HCT116 (cell line): Measurements from ENCODE around the gene ATP11B. TPM values are rescaled to one million over a fixed set of nuclear protein-coding genes. Genes with fewer than 3 reads are reported as not detected.
A peak's percentile ranks its signal among the peaks of the same experiment; 100 is the strongest.

Experiments
- ATAC-seq: fragments of 200-7000 bp; cut with Tn5 transposase; 2 replicates; pipeline ENCODE4 v1.9.1; 2020; ENCODE audit warnings: mild to moderate bottlenecking, moderate library complexity
- BruUV-seq: library from RNA; stranded (reverse); fragments of 400-500 nt; replicated peaks from 2 replicates; lab custom pipeline; 2021; lab: Mats Ljungman, UMichigan
- CTCF ChIA-PET: fragments of 300-600 bp; sonication (Branson Sonifier 250); formaldehyde crosslinking; loops from one replicate; lab custom pipeline; 2021; ENCODE audit warnings: antibody characterized with exemption; lab: Charles Lee
- POLR2A ChIA-PET: fragments of 300-600, 350-600 bp; sonication (Branson Sonifier 250); formaldehyde crosslinking; loops from one replicate; lab custom pipeline; 2021; ENCODE audit warnings: antibody characterized with exemption; lab: Charles Lee
- RAD21 ChIA-PET, 2 experiments: fragments of 300-600 bp; sonication (Branson Sonifier 250); formaldehyde crosslinking; loops; one replicate each; lab custom pipeline; 2023; ENCODE audit warnings: low total read pairs in 2 of 2; ENCODE audit not compliant: uncharacterized antibody in 2 of 2, unreplicated experiment in 2 of 2, low non-redundant PET in 1 of 2; lab: Charles Lee
- DNase-seq: peaks from one replicate; pipeline ENCODE4 v3.0.0-alpha.2; 2010; ENCODE audit warnings: low read depth, low spot score
- H2AFZ ChIP-seq: fragments of 200-600 bp; shearing (Covaris generic), sonication (generic); 2 replicates; pipeline ENCODE4 v1.6.1; 2017; ENCODE audit warnings: low read depth, mixed run types, mixed read lengths, antibody characterized with exemption, low read length; ENCODE audit not compliant: poor library complexity, severe bottlenecking
- H3K27ac ChIP-seq: 2 replicates; pipeline ENCODE4 v1.5.1; 2012; ENCODE audit warnings: low read depth, low read length
- H3K27me3 ChIP-seq: fragments of 200-600 bp; sonication (generic); 2 replicates; pipeline ENCODE4 v1.6.1; 2016; ENCODE audit warnings: mixed run types, low read length, mixed read lengths; ENCODE audit not compliant: insufficient read depth
- H3K36me3 ChIP-seq, 2 experiments: fragments of 200-500 bp in 1 of 2; fragments of 200-600 bp in 1 of 2; sonication (Bioruptor generic) in 1 of 2; sonication (generic) in 1 of 2; 2 replicates each; pipeline versions ENCODE4 v1.5.1 to v1.6.1; 2014 to 2016; ENCODE audit warnings: low read length in 2 of 2, inconsistent platforms in 1 of 2, mixed read lengths in 1 of 2, mixed run types in 1 of 2; ENCODE audit not compliant: insufficient read depth in 2 of 2, control insufficient read depth in 1 of 2
- H3K4me1 ChIP-seq, 2 experiments: fragments of 200-600 bp in 1 of 2; sonication (generic) in 1 of 2; 2 replicates each; pipeline versions ENCODE4 v1.5.1 to v1.6.1; 2012 to 2017; ENCODE audit warnings: low read length in 2 of 2, inconsistent platforms in 1 of 2, mild to moderate bottlenecking in 1 of 2, mixed read lengths in 1 of 2, mixed run types in 1 of 2, moderate library complexity in 1 of 2; ENCODE audit not compliant: insufficient read depth in 2 of 2, control insufficient read depth in 1 of 2
- H3K4me2 ChIP-seq: fragments of 200-600 bp; sonication (generic); 2 replicates; pipeline ENCODE4 v1.6.1; 2017; ENCODE audit warnings: mixed run types, low read length, mixed read lengths
- H3K4me3 ChIP-seq, 2 experiments: fragments of 200-600 bp in 1 of 2; sonication (generic) in 1 of 2; replicated peaks in 1 of 2; 2 replicates each; pipeline ENCODE4 v1.5.1; 2011 to 2016; ENCODE audit warnings: low read length in 2 of 2, control low read depth in 1 of 2, low read depth in 1 of 2, mild to moderate bottlenecking in 1 of 2, mixed read lengths in 1 of 2, mixed run types in 1 of 2
- H3K79me2 ChIP-seq: fragments of 200-600 bp; sonication (generic); 2 replicates; pipeline ENCODE4 v1.6.1; 2017; ENCODE audit warnings: mild to moderate bottlenecking, mixed run types, low read length, moderate library complexity, mixed read lengths; ENCODE audit not compliant: insufficient read depth
- H3K9ac ChIP-seq: fragments of 200-600 bp; sonication (generic); 2 replicates; pipeline ENCODE4 v1.6.1; 2016; ENCODE audit warnings: low read length, mixed read lengths
- H3K9me2 ChIP-seq: fragments of 200-600 bp; sonication (generic), shearing (Covaris generic); 2 replicates; pipeline ENCODE4 v1.6.1; 2017; ENCODE audit warnings: mixed run types, mild to moderate bottlenecking, moderate library complexity; ENCODE audit not compliant: insufficient read depth
- H3K9me3 ChIP-seq, 2 experiments: fragments of 200-500 bp in 1 of 2; fragments of 200-600 bp in 1 of 2; sonication (Bioruptor generic) in 1 of 2; sonication (generic) in 1 of 2; 2 replicates each; pipeline ENCODE4 v1.6.1; 2014 to 2017; ENCODE audit warnings: low read length in 2 of 2, mixed read lengths in 2 of 2, inconsistent platforms in 1 of 2, low read depth in 1 of 2, mild to moderate bottlenecking in 1 of 2, mixed run types in 1 of 2, moderate library complexity in 1 of 2; ENCODE audit not compliant: control insufficient read depth in 1 of 2, insufficient read depth in 1 of 2
- H4K20me1 ChIP-seq: fragments of 200-600 bp; sonication (generic), shearing (Covaris generic); 2 replicates; pipeline ENCODE4 v1.6.1; 2017; ENCODE audit warnings: mixed run types, mild to moderate bottlenecking, moderate library complexity; ENCODE audit not compliant: insufficient read depth
- CBX3 ChIP-seq: IDR thresholded peaks from 2 replicates; pipeline ENCODE4 v1.6.1; 2012; ENCODE audit warnings: low read depth
- CEBPB ChIP-seq: IDR thresholded peaks from 2 replicates; pipeline ENCODE4 v1.6.1; 2012; ENCODE audit warnings: low read depth
- CTCF ChIP-seq, 3 experiments: fragments of 200-600 bp in 1 of 3; sonication (generic) in 1 of 3; IDR thresholded peaks in 2 of 3; conservative IDR thresholded peaks in 1 of 3; 2 replicates each; pipeline ENCODE4 v1.5.1; 2012 to 2017; ENCODE audit warnings: low read depth in 2 of 3, low read length in 2 of 3, antibody characterized with exemption in 1 of 3, borderline replicate concordance in 1 of 3, control low read depth in 1 of 3, mild to moderate bottlenecking in 1 of 3, mixed read lengths in 1 of 3, mixed run types in 1 of 3, moderate library complexity in 1 of 3; ENCODE audit not compliant: insufficient read depth in 1 of 3
- EZH2 ChIP-seq: fragments of 200-600 bp; sonication (generic); IDR thresholded peaks from 2 replicates; pipeline ENCODE4 v1.6.1; 2017; ENCODE audit warnings: antibody characterized with exemption, mixed run types
- EZH2phosphoT487 ChIP-seq: fragments of 200-600 bp; IDR thresholded peaks from 2 replicates; pipeline ENCODE4 v1.6.1; 2018; ENCODE audit warnings: antibody characterized with exemption, borderline replicate concordance
- JUND ChIP-seq: IDR thresholded peaks from 2 replicates; pipeline ENCODE4 v1.6.1; 2012
- MAX ChIP-seq: IDR thresholded peaks from 2 replicates; pipeline ENCODE4 v1.6.1; 2012
- POLR2A ChIP-seq: IDR thresholded peaks from 2 replicates; pipeline ENCODE4 v1.7.0; 2011; ENCODE audit warnings: borderline replicate concordance; ENCODE audit not compliant: insufficient read depth, insufficient read length; ENCODE audit errors: extremely low read depth
- POLR2AphosphoS5 ChIP-seq: IDR thresholded peaks from 2 replicates; pipeline ENCODE4 v1.6.1; 2011; ENCODE audit warnings: mild to moderate bottlenecking, low read depth, low read length, moderate library complexity
- SIN3A ChIP-seq: IDR thresholded peaks from 2 replicates; pipeline ENCODE4 v1.6.1; 2012; ENCODE audit warnings: low read depth
- SP1 ChIP-seq: IDR thresholded peaks from 2 replicates; pipeline ENCODE4 v1.6.1; 2012; ENCODE audit warnings: low read depth
- TCF7L2 ChIP-seq: IDR thresholded peaks from 2 replicates; pipeline ENCODE4 v1.7.0; 2011; ENCODE audit warnings: borderline replicate concordance, inconsistent platforms; ENCODE audit not compliant: insufficient read depth, insufficient read length; ENCODE audit errors: extremely low read depth
- YY1 ChIP-seq: IDR thresholded peaks from 2 replicates; pipeline ENCODE4 v1.6.1; 2011; ENCODE audit warnings: low read length, low read depth, moderate library complexity, mild to moderate bottlenecking; ENCODE audit not compliant: insufficient replicate concordance; ENCODE audit errors: extremely low read depth
- ZNF274 ChIP-seq: fragments of 200-500 bp; sonication (Bioruptor generic); IDR thresholded peaks from 2 replicates; pipeline ENCODE4 v1.6.1; 2014; ENCODE audit warnings: mild to moderate bottlenecking, low read depth, low read length, inconsistent platforms
- intact Hi-C: fragments of 100-400 bp; cut with micrococcal nuclease; formaldehyde crosslinking; loops from 2 replicates; pipeline ENCODE4 v1.10.0; 2022
- total RNA-seq: library from RNA; stranded (reverse); gene quantifications from one replicate; pipeline ENCODE4 v1.2.1, GENCODE V29; 2021; ENCODE audit not compliant: unreplicated experiment

ATP11B gene
- total RNA-seq, 1 experiment from 2014 or later = 53.0 TPM

- TF ChIP-seq SP1 (no peak), POLR2A (no peak)
Observed at GRCh38 chr3:182957676-182958266, 164.5 kb downstream of the ATP11B start (continued).

- Histone ChIP-seq H3K9me3 (no peaks in the 10 kb centered on the region), H3K4me1 (no peaks in the 10 kb centered on the region), H3K9me2 (no peaks in the 10 kb centered on the region), H3K4me2 (no peak overlapping the region), H2AFZ (no peak overlapping the region), H3K4me3 (no peak overlapping the region), H3K27me3 (no peaks in the 10 kb centered on the region), H4K20me1 (no peaks in the 10 kb centered on the region), H3K9ac (no peak overlapping the region), H3K79me2 (peaks cover 17% of the 10 kb centered on the region), H3K36me3 (peaks cover 0 to 5% of the 10 kb centered on the region in 2 experiments; a peak in 1 of 4 replicates), H3K27ac (no peak overlapping the region)
- POLR2A ChIA-PET = no interaction called here
- intact Hi-C loops = no loop called here
- BruUV-seq = TSS peak; percentile 30
- TF ChIP-seq SIN3A (no peak), TCF7L2 (no peak), JUND (no peak), ZNF274 (no peak)
- no peak for ATAC-seq
- no peak for DNase-seq
- CTCF ChIA-PET = no interaction called here
- RAD21 ChIA-PET = no interaction called here
Observed at GRCh38 chr3:182959474-182960350, 166.4 kb downstream of the ATP11B start.

GRCh38 chr3:182962166-182962565 is 168.9 kb downstream of the ATP11B start:
- H2AFZ ChIP-seq = no peak overlapping the region
- H3K27me3 ChIP-seq = no peaks in the 10 kb centered on the region
- no peaks in the 10 kb centered on the region for H3K4me1 ChIP-seq
- H3K4me2 ChIP-seq = no peak overlapping the region
- ChIA-PET CTCF (no interaction called here), POLR2A (no interaction called here), RAD21 (no interaction called here)
- H3K9me3 ChIP-seq = no peaks in the 10 kb centered on the region
- H3K4me3 ChIP-seq = no peak overlapping the region
- peaks cover 37% of the 10 kb centered on the region for H3K79me2 ChIP-seq
- DNase-seq (no peak), ATAC-seq (no peak)
- H3K9ac ChIP-seq = no peak overlapping the region
- BruUV-seq = no TSS peak
- H4K20me1 ChIP-seq = no peaks in the 10 kb centered on the region
- H3K9me2 ChIP-seq = no peaks in the 10 kb centered on the region
- H3K36me3 ChIP-seq = 0 out of 4 replicates have a peak, but pooled peaks cover 0 to 5% of the 10 kb centered on the region in 2 experiments
- no peak overlapping the region for H3K27ac ChIP-seq
- intact Hi-C loops = no loop called here
- TF ChIP-seq POLR2A (no peak), MAX (no peak), CBX3 (no peak), POLR2AphosphoS5 (no peak), YY1 (no peak), CTCF (IDR thresholded peaks at IDR 0.05 in 2 of 3, conservative IDR thresholded peaks at IDR 0.05 in 1 of 3; ENCODE audit: borderline replicate concordance in 1 of 3, insufficient read depth in 1 of 3, low read depth in 2 of 3, low read length in 2 of 3) (no peak), EZH2phosphoT487 (no peak), SIN3A (no peak), EZH2 (no peak), CEBPB (no peak)
